HEK293 (cell line): ENCODE data around the gene EYS.

Source experiments
- CTCF ChIA-PET: fragments of 350-600 bp; formaldehyde crosslinking; extraction: SDS; loops from one replicate; lab custom pipeline; 2021; ENCODE audit warnings: antibody characterized with exemption; lab: Yijun Ruan, JAX
- POLR2A ChIA-PET: fragments of 300-600 bp; formaldehyde crosslinking; extraction: SDS; loops from one replicate; lab custom pipeline; 2020; ENCODE audit warnings: antibody characterized with exemption, inconsistent platforms; lab: Yijun Ruan, JAX
- H3K27ac ChIP-seq: fragments of 200-500 bp; sonication (Bioruptor generic); 2 replicates; pipeline ENCODE4 v1.5.1; 2014; ENCODE audit warnings: low read depth, low read length, control low read depth, inconsistent platforms; ENCODE audit errors: extremely low read depth
- H3K36me3 ChIP-seq, 2 experiments: fragments of 200-500 bp in 1 of 2; sonication (Bioruptor generic) in 1 of 2; 1 replicate in 1 of 2; 2 replicates in 1 of 2; pipeline ENCODE4 v1.5.1; 2014 to 2017; ENCODE audit warnings: inconsistent platforms in 2 of 2, low read length in 2 of 2; ENCODE audit not compliant: control insufficient read depth in 2 of 2, insufficient read depth in 1 of 2
- H3K4me1 ChIP-seq: fragments of 200-500 bp; sonication (Bioruptor generic); 2 replicates; pipeline ENCODE4 v1.5.1; 2014; ENCODE audit warnings: mild to moderate bottlenecking, low read length, inconsistent platforms; ENCODE audit not compliant: control insufficient read depth, insufficient read depth
- H3K4me3 ChIP-seq: 2 replicates; pipeline ENCODE4 v1.5.1; 2011; ENCODE audit warnings: low read depth, mild to moderate bottlenecking, control low read depth, low read length, moderate library complexity
- H3K9me3 ChIP-seq: fragments of 200-500 bp; sonication (Bioruptor generic); 2 replicates; pipeline ENCODE4 v1.5.1; 2014; ENCODE audit warnings: low read depth, low read length, inconsistent platforms; ENCODE audit not compliant: control insufficient read depth, insufficient read depth
- ATF2 ChIP-seq: fragments of 450-650 bp; formaldehyde crosslinking; IDR thresholded peaks from 2 replicates; pipeline ENCODE4 v1.5.1; 2016; ENCODE audit warnings: missing biosample characterization, missing genetic modification characterization, low read depth
- CTCF ChIP-seq: fragments of 450-650 bp; formaldehyde crosslinking; IDR thresholded peaks from 2 replicates; pipeline ENCODE4 v1.5.1; 2016; ENCODE audit warnings: missing biosample characterization, missing genetic modification characterization
- HOXC10 ChIP-seq: sonication (generic); formaldehyde crosslinking; IDR thresholded peaks from 2 replicates; pipeline ENCODE4 v1.8.1; 2023; ENCODE audit warnings: mild to moderate bottlenecking, missing genetic modification reagents
- OVOL3 ChIP-seq: fragments of 450-650 bp; formaldehyde crosslinking; IDR thresholded peaks from 2 replicates; pipeline ENCODE4 v1.5.1; 2016; ENCODE audit warnings: missing biosample characterization, missing genetic modification characterization
- SCRT1 ChIP-seq: fragments of 450-650 bp; formaldehyde crosslinking; IDR thresholded peaks from 2 replicates; pipeline ENCODE4 v1.5.1; 2016; ENCODE audit warnings: missing biosample characterization, missing genetic modification characterization, borderline replicate concordance
- ZBTB48 ChIP-seq: fragments of 450-650 bp; formaldehyde crosslinking; IDR thresholded peaks from 2 replicates; pipeline ENCODE4 v1.5.1; 2016; ENCODE audit warnings: missing biosample characterization, missing genetic modification characterization
- ZBTB7A ChIP-seq: fragments of 450-650 bp; formaldehyde crosslinking; IDR thresholded peaks from 2 replicates; pipeline ENCODE4 v1.5.1; 2016; ENCODE audit warnings: low read depth, missing biosample characterization, missing genetic modification characterization
- ZNF2 ChIP-seq: fragments of 450-650 bp; formaldehyde crosslinking; IDR thresholded peaks from 2 replicates; pipeline ENCODE4 v1.5.1; 2016; ENCODE audit warnings: missing biosample characterization, missing genetic modification characterization
- ZNF23 ChIP-seq: fragments of 450-650 bp; formaldehyde crosslinking; IDR thresholded peaks from 2 replicates; pipeline ENCODE4 v1.5.1; 2016; ENCODE audit warnings: missing biosample characterization, missing genetic modification characterization, borderline replicate concordance
- ZNF239 ChIP-seq: fragments of 450-650 bp; formaldehyde crosslinking; IDR thresholded peaks from 2 replicates; pipeline ENCODE4 v1.5.1; 2016; ENCODE audit warnings: missing biosample characterization, missing genetic modification characterization
- ZNF292 ChIP-seq: fragments of 450-650 bp; formaldehyde crosslinking; IDR thresholded peaks from 2 replicates; pipeline ENCODE4 v1.5.1; 2016; ENCODE audit warnings: low read depth, missing biosample characterization, missing genetic modification characterization, borderline replicate concordance
- ZNF391 ChIP-seq: fragments of 450-650 bp; formaldehyde crosslinking; IDR thresholded peaks from 2 replicates; pipeline ENCODE4 v1.5.1; 2016; ENCODE audit warnings: low read depth, missing biosample characterization, missing genetic modification characterization, borderline replicate concordance
- ZNF394 ChIP-seq: fragments of 450-650 bp; formaldehyde crosslinking; IDR thresholded peaks from 2 replicates; pipeline ENCODE4 v1.5.1; 2016; ENCODE audit warnings: missing biosample characterization, missing genetic modification characterization, mild to moderate bottlenecking, moderate library complexity, borderline replicate concordance
- ZNF398 ChIP-seq: fragments of 450-650 bp; formaldehyde crosslinking; IDR thresholded peaks from 2 replicates; pipeline ENCODE4 v1.5.1; 2017; ENCODE audit warnings: missing biosample characterization, missing genetic modification characterization
- ZNF433 ChIP-seq: fragments of 450-650 bp; formaldehyde crosslinking; IDR thresholded peaks from 2 replicates; pipeline ENCODE4 v1.5.1; 2016; ENCODE audit warnings: missing biosample characterization, missing genetic modification characterization, low read depth
- ZNF449 ChIP-seq: fragments of 450-650 bp; formaldehyde crosslinking; IDR thresholded peaks from 2 replicates; pipeline ENCODE4 v1.5.1; 2017; ENCODE audit warnings: missing biosample characterization, mild to moderate bottlenecking, missing genetic modification characterization, moderate library complexity
- ZNF501 ChIP-seq: fragments of 450-650 bp; formaldehyde crosslinking; IDR thresholded peaks from 2 replicates; pipeline ENCODE4 v1.5.1; 2016; ENCODE audit warnings: missing biosample characterization, missing genetic modification characterization
- ZNF529 ChIP-seq: fragments of 450-650 bp; formaldehyde crosslinking; IDR thresholded peaks from 2 replicates; pipeline ENCODE4 v1.5.1; 2017; ENCODE audit warnings: missing genetic modification characterization, missing biosample characterization; ENCODE audit not compliant: insufficient replicate concordance
- ZNF560 ChIP-seq: fragments of 450-650 bp; formaldehyde crosslinking; IDR thresholded peaks from 2 replicates; pipeline ENCODE4 v1.5.1; 2017; ENCODE audit warnings: missing biosample characterization, missing genetic modification characterization, borderline replicate concordance
- ZNF600 ChIP-seq: fragments of 450-650 bp; formaldehyde crosslinking; IDR thresholded peaks from 2 replicates; pipeline ENCODE4 v1.5.1; 2016; ENCODE audit warnings: missing biosample characterization, missing genetic modification characterization
- ZNF626 ChIP-seq: fragments of 450-650 bp; sonication (Bioruptor Pico); formaldehyde crosslinking; IDR thresholded peaks from 2 replicates; pipeline ENCODE4 v1.5.1; 2018; ENCODE audit warnings: missing biosample characterization, missing genetic modification characterization, inconsistent platforms
- ZNF629 ChIP-seq: fragments of 450-650 bp; formaldehyde crosslinking; IDR thresholded peaks from 2 replicates; pipeline ENCODE4 v1.5.1; 2017; ENCODE audit warnings: missing biosample characterization, missing genetic modification characterization
- ZNF776 ChIP-seq: fragments of 450-650 bp; formaldehyde crosslinking; IDR thresholded peaks from 2 replicates; pipeline ENCODE4 v1.5.0; 2017; ENCODE audit warnings: missing biosample characterization, missing genetic modification characterization, borderline replicate concordance
- ZNF777 ChIP-seq: fragments of 450-650 bp; formaldehyde crosslinking; IDR thresholded peaks from 2 replicates; pipeline ENCODE4 v1.5.1; 2017; ENCODE audit warnings: missing biosample characterization, missing genetic modification characterization, borderline replicate concordance
- ZSCAN30 ChIP-seq: fragments of 450-650 bp; IDR thresholded peaks from 2 replicates; pipeline ENCODE4 v1.5.1; 2018; ENCODE audit warnings: missing biosample characterization, mild to moderate bottlenecking, missing genetic modification characterization, moderate library complexity

The EYS gene

GRCh38 chr6:64428186-64428585 is 1278.8 kb downstream of the EYS start (continued):
- TF ChIP-seq CTCF: no peak
- no peak for TF ChIP-seq ZNF600 (tag by site-specific recombination)
- TF ChIP-seq OVOL3 (tag by site-specific recombination): no peak
- TF ChIP-seq SCRT1: no peak
- TF ChIP-seq ZNF398 (tag by site-specific recombination): no peak
- TF ChIP-seq ZNF501: no peak
- TF ChIP-seq ZNF391 (tag by site-specific recombination): no peak
- TF ChIP-seq ZNF560 (tag by site-specific recombination): no peak
- TF ChIP-seq ZNF292 (tag by site-specific recombination): no peak

GRCh38 chr6:64415926-64416325 is 1291.1 kb downstream of the EYS start:
- no peaks in the 10 kb centered on the region for H3K9me3 ChIP-seq
- TF ChIP-seq ZSCAN30 (tag by site-specific recombination): no peak
- TF ChIP-seq ZNF433: no peak
- TF ChIP-seq ZNF776 (tag by site-specific recombination): no peak
- TF ChIP-seq ZNF529: no peak
- H3K4me1 ChIP-seq: no peaks in the 10 kb centered on the region
- CTCF ChIA-PET: interaction anchor here (0.6 to 0.7 kb wide), 2 partner anchors 17 to 492 kb away, joined by 3 to 4 read pairs; no protein-coding TSS in a partner anchor
- H3K27ac ChIP-seq: no peak overlapping the region
- POLR2A ChIA-PET: interaction anchor here (0.6 kb wide), 1 partner anchor 101 kb away, joined by 3 read pairs; no protein-coding TSS in a partner anchor
- H3K36me3 ChIP-seq: no peaks in the 10 kb centered on the region
- H3K4me3 ChIP-seq: no peak overlapping the region

GRCh38 chr6:64411226-64411625 is 1295.8 kb downstream of the EYS start:
- ChIA-PET CTCF (no interaction called here), POLR2A (no interaction called here)
- no peak overlapping the region for H3K27ac ChIP-seq
- no peaks in the 10 kb centered on the region for H3K9me3 ChIP-seq
- TF ChIP-seq ZBTB48 (tag by site-specific recombination) (no peak), ZNF394 (tag by site-specific recombination) (no peak)
- no peak overlapping the region for H3K4me3 ChIP-seq
- H3K36me3 ChIP-seq: no peaks in the 10 kb centered on the region
- no peaks in the 10 kb centered on the region for H3K4me1 ChIP-seq

GRCh38 chr6:64409948-64410347 is 1297.1 kb downstream of the EYS start:
- POLR2A ChIA-PET: no interaction called here
- TF ChIP-seq ZBTB7A: no peak
- no peak for TF ChIP-seq ATF2
- no peak for TF ChIP-seq ZNF449
- no peak for TF ChIP-seq HOXC10
- no peak for TF ChIP-seq ZNF2 (tag by site-specific recombination)
- TF ChIP-seq ZNF239: no peak
- TF ChIP-seq ZNF629 (tag by site-specific recombination): no peak
- TF ChIP-seq ZNF23 (tag by site-specific recombination): no peak
- TF ChIP-seq ZNF777 (tag by site-specific recombination): no peak
- TF ChIP-seq ZNF626 (tag by site-specific recombination): no peak

More at GRCh38 chr6:64409948-64410347, 1297.1 kb downstream of the EYS start:
- Histone ChIP-seq H3K9me3 (no peaks in the 10 kb centered on the region), H3K4me3 (no peak overlapping the region), H3K4me1 (no peaks in the 10 kb centered on the region), H3K27ac (no peak overlapping the region), H3K36me3 (no peaks in the 10 kb centered on the region)
- CTCF ChIA-PET: no interaction called here
